ENCODE results near the gene SETD7. TPM values are rescaled to one million over a fixed set of nuclear protein-coding genes. Genes with fewer than 3 reads are reported as not detected.

SETD7 gene
- total and polyA plus RNA-seq, 2 of the 8 experiments (the other 6 are each of a cell fraction or from before 2014, with no cell fraction given) = 1.5 to 4.6 TPM

GRCh38 chr4:139493176-139493575 is 62.8 kb downstream of the SETD7 start:
- no peaks in the 10 kb centered on the region for H3K23me2 ChIP-seq (ENCODE audit: low read depth, low read length)
- no peak overlapping the region for H3K27ac ChIP-seq (ENCODE audit: low read depth, low read length)
- H2BK5ac ChIP-seq (ENCODE audit: low read depth, low read length) = no peak overlapping the region
- H3K4ac ChIP-seq (replicated peaks; ENCODE audit: insufficient read length, low read depth, low read length) = no peak overlapping the region
- no peak for FAIRE-seq
- H3K4me2 ChIP-seq (ENCODE audit: insufficient read depth in 1 of 2, low read depth in 2 of 2, low read length in 2 of 2) = no peak overlapping the region
- no peak overlapping the region for H4K5ac ChIP-seq (ENCODE audit: insufficient read length, low read depth, low read length)
- H3K4me3 ChIP-seq (ENCODE audit: extremely low read depth in 1 of 4, insufficient read depth in 2 of 4, low read depth in 3 of 4, low read length in 4 of 4) = no peak overlapping the region
- no peak overlapping the region for H2BK12ac ChIP-seq (ENCODE audit: low read depth, low read length)
- H2AK5ac ChIP-seq (ENCODE audit: low read depth, low read length) = no peak overlapping the region
- no peak overlapping the region for H3K56ac ChIP-seq (replicated peaks; ENCODE audit: insufficient read length, low read depth, low read length)
- no peaks in the 10 kb centered on the region for H3K27me3 ChIP-seq (replicated peaks in 1 of 4; ENCODE audit: control insufficient read depth in 3 of 4, extremely low read depth in 1 of 4, insufficient read depth in 3 of 4, low read length in 3 of 4)
- H4K20me1 ChIP-seq (replicated peaks in 1 of 2; ENCODE audit: control insufficient read depth in 1 of 2, insufficient read depth in 2 of 2, low read length in 2 of 2) = no peaks in the 10 kb centered on the region
- H3K18ac ChIP-seq (ENCODE audit: extremely low read depth, low read length) = no peak overlapping the region; the same call in 1 of the 2 replicates
- no peak overlapping the region for H3K14ac ChIP-seq (ENCODE audit: insufficient read length)
- 82% methylated on average over 4 of the region's 4 CpGs; no CpG with 5 or more reads in 1 of the 2 experiments for WGBS, 2 experiments (ENCODE audit: extremely low coverage in 1 of 2, insufficient coverage in 1 of 2, insufficient read length in 1 of 2, insufficient replicate concordance in 2 of 2, low coverage in 1 of 2, low lambda C conversion rate in 2 of 2, missing lambda C conversion rate in 1 of 2)
- H2AFZ ChIP-seq (ENCODE audit: low read length) = peak overlapping the region; percentile 65; the same call in 1 of the 2 replicates
- H3K23ac ChIP-seq (ENCODE audit: insufficient read length) = no peak overlapping the region
- no peak overlapping the region for H4K8ac ChIP-seq (ENCODE audit: extremely low read depth, insufficient read depth, low read length)
- H3K9ac ChIP-seq (replicated peaks in 1 of 4; ENCODE audit: extremely low read depth in 1 of 4, low read depth in 3 of 4, low read length in 3 of 4) = no peak overlapping the region
- no peak overlapping the region for H2BK15ac ChIP-seq (ENCODE audit: low read length)
- H3K79me1 ChIP-seq (ENCODE audit: low read depth, low read length) = no peaks in the 10 kb centered on the region
- ChIA-PET CTCF (ENCODE audit: partially characterized antibody) (interaction anchor here (0.6 to 1.5 kb wide), 7 partner anchors 36 to 241 kb away, joined by 3 to 4 read pairs (median 3); no protein-coding TSS in a partner anchor), POLR2A (ENCODE audit: partially characterized antibody) (interaction anchor here (0.7 kb wide), 1 partner anchor 10 kb away, joined by 3 read pairs; no protein-coding TSS in a partner anchor)
- H3K9me3 ChIP-seq (ENCODE audit: insufficient read depth in 2 of 2, low read depth in 1 of 2, low read length in 1 of 2) = no peaks in the 10 kb centered on the region
- no peaks in the 10 kb centered on the region for H3K79me2 ChIP-seq (ENCODE audit: control insufficient read depth in 1 of 2, insufficient read depth in 2 of 2, low read length in 2 of 2)
- no peak overlapping the region for H2BK120ac ChIP-seq (replicated peaks; ENCODE audit: low read depth, low read length)
- H3K4me1 ChIP-seq (replicated peaks in 1 of 4; ENCODE audit: control insufficient read depth in 3 of 4, insufficient read depth in 4 of 4, low read length in 3 of 4) = peaks cover 0 to 8% (median 3%) of the 10 kb centered on the region in 4 experiments; a peak in 3 of 7 replicates
- no peaks in the 10 kb centered on the region for H3K36me3 ChIP-seq (ENCODE audit: control insufficient read depth in 2 of 4, insufficient read depth in 4 of 4, low read length in 3 of 4)
- no peak overlapping the region for H4K91ac ChIP-seq (replicated peaks; ENCODE audit: insufficient read length, low read length)
- H2BK20ac ChIP-seq (ENCODE audit: low read length) = no peak overlapping the region
- no peak for DNase-seq (ENCODE audit: low read depth in 1 of 2, low spot score in 2 of 2)
- TF ChIP-seq, protein P1, sequence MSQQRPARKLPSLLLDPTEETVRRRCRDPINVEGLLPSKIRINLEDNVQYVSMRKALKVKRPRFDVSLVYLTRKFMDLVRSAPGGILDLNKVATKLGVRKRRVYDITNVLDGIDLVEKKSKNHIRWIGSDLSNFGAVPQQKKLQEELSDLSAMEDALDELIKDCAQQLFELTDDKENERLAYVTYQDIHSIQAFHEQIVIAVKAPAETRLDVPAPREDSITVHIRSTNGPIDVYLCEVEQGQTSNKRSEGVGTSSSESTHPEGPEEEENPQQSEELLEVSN (IDR thresholded peaks at IDR 0.05) = no peak
- TF ChIP-seq POLR2A (IDR thresholded peaks at IDR 0.05; ENCODE audit: control extremely low read depth in 1 of 2, low read depth in 2 of 2, low read length in 2 of 2) = no peak
- TF ChIP-seq JUND (IDR thresholded peaks at IDR 0.05; ENCODE audit: low read length) = no peak
- no peak for TF ChIP-seq RNF2 (IDR thresholded peaks at IDR 0.05; ENCODE audit: borderline replicate concordance, low read depth, low read length, missing control alignments, poor library complexity, severe bottlenecking)
- TF ChIP-seq SIRT6 (IDR thresholded peaks at IDR 0.05; ENCODE audit: low read length) = no peak
- TF ChIP-seq RBBP5 (IDR thresholded peaks at IDR 0.05; ENCODE audit: borderline replicate concordance, low read depth, low read length) = no peak
- no peak for TF ChIP-seq SIN3A (conservative IDR thresholded peaks at IDR 0.05 in 1 of 2, IDR thresholded peaks at IDR 0.05 in 1 of 2; ENCODE audit: low read depth in 1 of 2, low read length in 2 of 2)
- TF ChIP-seq SIX5 (IDR thresholded peaks at IDR 0.05; ENCODE audit: low read depth, low read length) = no peak
- TF ChIP-seq JUN (IDR thresholded peaks at IDR 0.05; ENCODE audit: low read depth, low read length) = no peak
- no peak for TF ChIP-seq PHF8 (conservative IDR thresholded peaks at IDR 0.05; ENCODE audit: low read depth, low read length)
- TF ChIP-seq KDM5A (IDR thresholded peaks at IDR 0.05; ENCODE audit: low read length) = no peak
- TF ChIP-seq EZH2 (IDR thresholded peaks at IDR 0.05; ENCODE audit: low read depth, low read length, severe bottlenecking) = no peak
- TF ChIP-seq HDAC6 (IDR thresholded peaks at IDR 0.05; ENCODE audit: low read depth, low read length) = no peak
- TF ChIP-seq EGR1 (IDR thresholded peaks at IDR 0.05; ENCODE audit: borderline replicate concordance, low read depth, low read length) = no peak

Data from H1 (cell line).